ENCODE data around the gene SLC16A9. TPM values are rescaled to one million over a fixed set of nuclear protein-coding genes. Genes with fewer than 3 reads are reported as not detected.

Gene SLC16A9
- total and polyA plus RNA-seq, 7 donors, result 0.36 to 8.4 (median 3.0) TPM; not detected in 1

GRCh38 chr10:59677253-59677831 lies 32.3 kb downstream of the SLC16A9 start:
- no peak for DNase-seq
- no peak for TF ChIP-seq POLR2AphosphoS5 (IDR thresholded peaks at IDR 0.05)
- no peak for TF ChIP-seq POLR2A (IDR thresholded peaks at IDR 0.05)
- TF ChIP-seq EP300 (IDR thresholded peaks at IDR 0.05), result no peak
- TF ChIP-seq CTCF (IDR thresholded peaks at IDR 0.05), result no peak
- Histone ChIP-seq H3K27me3 (no peaks in the 10 kb centered on the region), H3K4me3 (no peak overlapping the region), H3K36me3 (no peaks in the 10 kb centered on the region), H3K27ac (no peak overlapping the region), H3K9me3 (no peaks in the 10 kb centered on the region), H3K4me1 (no peaks in the 10 kb centered on the region)
- intact Hi-C loops (cut with DNase I), result no loop called here
- 78 to 92% methylated on average over 5 of the region's 5 CpGs for whole genome bisulfite sequencing, 2 donors

GRCh38 chr10:59675812-59676211 lies 33.8 kb downstream of the SLC16A9 start:
- no peaks in the 10 kb centered on the region for H3K36me3 ChIP-seq
- H3K9me3 ChIP-seq, result no peaks in the 10 kb centered on the region
- intact Hi-C loops (cut with DNase I), result no loop called here
- H3K27me3 ChIP-seq, result no peaks in the 10 kb centered on the region
- no peak overlapping the region for H3K4me3 ChIP-seq
- H3K27ac ChIP-seq, result no peak overlapping the region
- no peaks in the 10 kb centered on the region for H3K4me1 ChIP-seq
- no peak for TF ChIP-seq EP300 (IDR thresholded peaks at IDR 0.05)
- no peak for TF ChIP-seq CTCF (IDR thresholded peaks at IDR 0.05)
- no peak for TF ChIP-seq POLR2AphosphoS5 (IDR thresholded peaks at IDR 0.05)
- no peak for TF ChIP-seq POLR2A (IDR thresholded peaks at IDR 0.05)
- 95 to 96% methylated on average over 2 of the region's 2 CpGs for WGBS, 2 donors
- no peak for DNase-seq

GRCh38 chr10:59674215-59674836 lies 35.3 kb downstream of the SLC16A9 start:
- no peaks in the 10 kb centered on the region for H3K27me3 ChIP-seq
- no peak for DNase-seq
- H3K9me3 ChIP-seq, result no peaks in the 10 kb centered on the region
- H3K4me1 ChIP-seq, result no peaks in the 10 kb centered on the region
- H3K36me3 ChIP-seq, result no peaks in the 10 kb centered on the region
- no peak overlapping the region for H3K27ac ChIP-seq
- 24 to 75% methylated on average over 1 of the region's 1 CpG for WGBS, 2 donors
- TF ChIP-seq CTCF (IDR thresholded peaks at IDR 0.05) (no peak), POLR2AphosphoS5 (IDR thresholded peaks at IDR 0.05) (no peak), EP300 (IDR thresholded peaks at IDR 0.05) (no peak), POLR2A (IDR thresholded peaks at IDR 0.05) (no peak)
- intact Hi-C loops (cut with DNase I), result no loop called here
- no peak overlapping the region for H3K4me3 ChIP-seq

GRCh38 chr10:59672150-59672875 lies 37.3 kb downstream of the SLC16A9 start:
- DNase-seq, result no peak
- Histone ChIP-seq H3K4me3 (no peak overlapping the region), H3K27ac (no peak overlapping the region), H3K27me3 (no peaks in the 10 kb centered on the region), H3K9me3 (no peaks in the 10 kb centered on the region), H3K4me1 (no peaks in the 10 kb centered on the region), H3K36me3 (no peaks in the 10 kb centered on the region)
- TF ChIP-seq POLR2A (IDR thresholded peaks at IDR 0.05) (no peak), CTCF (IDR thresholded peaks at IDR 0.05) (no peak), EP300 (IDR thresholded peaks at IDR 0.05) (no peak), POLR2AphosphoS5 (IDR thresholded peaks at IDR 0.05) (no peak)
- 90 to 95% methylated on average over 2 of the region's 2 CpGs for WGBS, 2 donors
- intact Hi-C loops (cut with DNase I), result no loop called here
